ENCODE measurements around the gene HSF4.

DNA sequence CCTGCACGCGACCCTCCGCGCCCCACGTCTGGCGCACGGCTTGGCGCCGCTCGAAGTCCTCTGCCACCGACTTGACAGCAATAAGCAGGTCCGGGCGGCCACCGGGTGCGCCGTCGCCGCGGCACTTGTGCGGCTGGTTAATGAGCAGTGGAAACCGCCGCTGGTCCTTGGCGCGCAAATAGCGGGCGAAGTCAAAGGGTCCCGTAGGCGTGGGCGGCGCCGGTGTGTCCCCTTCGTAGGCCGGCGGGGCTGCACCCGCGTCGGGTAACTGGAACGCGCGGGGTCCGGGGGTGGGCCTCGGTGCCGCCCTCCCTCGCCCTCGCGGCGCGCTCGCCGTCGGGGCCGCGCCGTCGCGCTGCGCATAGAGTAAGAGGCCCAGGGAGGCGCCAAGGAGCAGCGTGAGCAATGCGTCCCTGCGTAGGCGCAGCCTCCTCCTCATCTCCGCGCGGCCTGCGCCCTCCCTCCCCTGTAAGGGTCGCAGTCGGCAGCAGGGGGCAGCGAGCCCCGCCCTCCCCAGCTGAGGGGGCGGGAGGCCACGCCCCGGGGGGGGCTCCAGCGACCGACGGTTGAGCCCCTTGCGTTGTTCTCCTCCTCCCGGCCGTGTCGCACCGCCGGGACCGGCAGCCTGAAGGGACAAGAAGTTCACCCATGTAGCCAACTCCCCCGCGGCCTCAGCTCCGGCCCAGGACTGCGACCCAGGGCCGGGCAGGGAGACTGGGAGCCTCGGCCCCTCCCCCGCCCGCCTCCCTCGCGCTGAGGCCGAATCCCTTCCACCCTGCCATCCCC lies 14.3 kb upstream of the HSF4 start:
- TF ChIP-seq POLR2AphosphoS5 (IDR thresholded peaks at IDR 0.05; ENCODE audit: low read depth, low read length) (no peak), POLR2A (IDR thresholded peaks at IDR 0.05; ENCODE audit: low read depth, low read length) (no peak), SPI1 (IDR thresholded peaks at IDR 0.05; ENCODE audit: low read depth, low read length) (no peak), TAF1 (IDR thresholded peaks at IDR 0.05; ENCODE audit: low read depth, low read length) (no peak), POU2F2 (IDR thresholded peaks at IDR 0.05; ENCODE audit: low read depth, low read length) (no peak)
